ENCODE measurements around the gene SP140. TPM values are rescaled to one million over a fixed set of nuclear protein-coding genes. Genes with fewer than 3 reads are reported as not detected.

The SP140 gene
- total RNA-seq, 1 experiment from 2014 or later: 2.6 TPM

GRCh38 chr2:230250231-230250630 lies 24.7 kb downstream of the SP140 start:
- no peak for DNase-seq (ENCODE audit: low read depth, low spot score)
- Histone ChIP-seq H2AFZ (ENCODE audit: low read depth, low read length, poor library complexity, severe bottlenecking) (no peak overlapping the region), H3K9me2 (ENCODE audit: insufficient read depth) (no peaks in the 10 kb centered on the region), H3K4me3 (replicated peaks in 1 of 2; ENCODE audit: low read depth in 1 of 2, low read length in 2 of 2) (no peak overlapping the region), H3K9me3 (ENCODE audit: control insufficient read depth in 1 of 2, insufficient read depth in 1 of 2, low read depth in 1 of 2, low read length in 2 of 2) (no peaks in the 10 kb centered on the region), H3K9ac (ENCODE audit: low read length) (no peak overlapping the region), H3K27me3 (ENCODE audit: insufficient read depth, low read length) (peaks cover 20% of the 10 kb centered on the region; the same call in 1 of the 2 replicates), H3K36me3 (ENCODE audit: control insufficient read depth in 1 of 2, insufficient read depth in 2 of 2, low read length in 2 of 2) (no peaks in the 10 kb centered on the region), H3K79me2 (ENCODE audit: insufficient read depth, low read length) (no peaks in the 10 kb centered on the region), H3K4me2 (ENCODE audit: low read length) (no peak overlapping the region), H4K20me1 (ENCODE audit: insufficient read depth) (no peaks in the 10 kb centered on the region), H3K27ac (ENCODE audit: low read depth, low read length) (no peak overlapping the region), H3K4me1 (ENCODE audit: control insufficient read depth in 1 of 2, insufficient read depth in 2 of 2, low read length in 2 of 2) (no peaks in the 10 kb centered on the region)
- no TSS peak for BruUV-seq (replicated peaks)
- ChIA-PET RAD21 (ENCODE audit: low non-redundant PET in 1 of 2, low total read pairs in 2 of 2, uncharacterized antibody in 2 of 2, unreplicated experiment in 2 of 2) (no interaction called here), CTCF (no interaction called here), POLR2A (no interaction called here)
- ATAC-seq: no peak
- TF ChIP-seq SRF (IDR thresholded peaks at IDR 0.05; ENCODE audit: low read depth) (no peak), POLR2AphosphoS5 (IDR thresholded peaks at IDR 0.05; ENCODE audit: low read depth, low read length) (no peak), ZBTB33 (IDR thresholded peaks at IDR 0.05; ENCODE audit: extremely low read depth, insufficient replicate concordance, low read length) (no peak), JUND (IDR thresholded peaks at IDR 0.05) (no peak), SP1 (IDR thresholded peaks at IDR 0.05; ENCODE audit: low read depth) (no peak), ZFX (IDR thresholded peaks at IDR 0.05) (no peak), TCF7L2 (IDR thresholded peaks at IDR 0.05; ENCODE audit: borderline replicate concordance, extremely low read depth, insufficient read depth, insufficient read length) (no peak), ZNF274 (IDR thresholded peaks at IDR 0.05; ENCODE audit: low read depth, low read length) (no peak), ELF1 (IDR thresholded peaks at IDR 0.05; ENCODE audit: borderline replicate concordance, low read depth) (no peak), REST (IDR thresholded peaks at IDR 0.05; ENCODE audit: low read depth) (no peak), EZH2 (IDR thresholded peaks at IDR 0.05) (no peak), FOSL1 (IDR thresholded peaks at IDR 0.05; ENCODE audit: low read depth) (no peak), YY1 (IDR thresholded peaks at IDR 0.05; ENCODE audit: extremely low read depth, insufficient replicate concordance, low read depth, low read length) (no peak), POLR2A (IDR thresholded peaks at IDR 0.05; ENCODE audit: borderline replicate concordance, extremely low read depth, insufficient read depth, insufficient read length) (no peak), CBX3 (IDR thresholded peaks at IDR 0.05; ENCODE audit: low read depth) (no peak), RAD21 (IDR thresholded peaks at IDR 0.05; ENCODE audit: low read depth) (no peak)
- TF ChIP-seq, protein P1, sequence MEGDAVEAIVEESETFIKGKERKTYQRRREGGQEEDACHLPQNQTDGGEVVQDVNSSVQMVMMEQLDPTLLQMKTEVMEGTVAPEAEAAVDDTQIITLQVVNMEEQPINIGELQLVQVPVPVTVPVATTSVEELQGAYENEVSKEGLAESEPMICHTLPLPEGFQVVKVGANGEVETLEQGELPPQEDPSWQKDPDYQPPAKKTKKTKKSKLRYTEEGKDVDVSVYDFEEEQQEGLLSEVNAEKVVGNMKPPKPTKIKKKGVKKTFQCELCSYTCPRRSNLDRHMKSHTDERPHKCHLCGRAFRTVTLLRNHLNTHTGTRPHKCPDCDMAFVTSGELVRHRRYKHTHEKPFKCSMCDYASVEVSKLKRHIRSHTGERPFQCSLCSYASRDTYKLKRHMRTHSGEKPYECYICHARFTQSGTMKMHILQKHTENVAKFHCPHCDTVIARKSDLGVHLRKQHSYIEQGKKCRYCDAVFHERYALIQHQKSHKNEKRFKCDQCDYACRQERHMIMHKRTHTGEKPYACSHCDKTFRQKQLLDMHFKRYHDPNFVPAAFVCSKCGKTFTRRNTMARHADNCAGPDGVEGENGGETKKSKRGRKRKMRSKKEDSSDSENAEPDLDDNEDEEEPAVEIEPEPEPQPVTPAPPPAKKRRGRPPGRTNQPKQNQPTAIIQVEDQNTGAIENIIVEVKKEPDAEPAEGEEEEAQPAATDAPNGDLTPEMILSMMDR (IDR thresholded peaks at IDR 0.05 in 2 of 3, conservative IDR thresholded peaks at IDR 0.05 in 1 of 3; ENCODE audit: borderline replicate concordance in 1 of 3, insufficient read depth in 1 of 3, low read depth in 2 of 3, low read length in 2 of 3): no peak
- TF ChIP-seq, protein P2, sequence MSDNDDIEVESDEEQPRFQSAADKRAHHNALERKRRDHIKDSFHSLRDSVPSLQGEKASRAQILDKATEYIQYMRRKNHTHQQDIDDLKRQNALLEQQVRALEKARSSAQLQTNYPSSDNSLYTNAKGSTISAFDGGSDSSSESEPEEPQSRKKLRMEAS (IDR thresholded peaks at IDR 0.05): no peak
- intact Hi-C loops (cut with micrococcal nuclease): no loop called here
